ENCODE data around the gene TMEM184B. TPM values are rescaled to one million over a fixed set of nuclear protein-coding genes. Genes with fewer than 3 reads are reported as not detected.

The TMEM184B gene
- total RNA-seq, 1 donor from 2014 or later: 42.6 TPM

DNA sequence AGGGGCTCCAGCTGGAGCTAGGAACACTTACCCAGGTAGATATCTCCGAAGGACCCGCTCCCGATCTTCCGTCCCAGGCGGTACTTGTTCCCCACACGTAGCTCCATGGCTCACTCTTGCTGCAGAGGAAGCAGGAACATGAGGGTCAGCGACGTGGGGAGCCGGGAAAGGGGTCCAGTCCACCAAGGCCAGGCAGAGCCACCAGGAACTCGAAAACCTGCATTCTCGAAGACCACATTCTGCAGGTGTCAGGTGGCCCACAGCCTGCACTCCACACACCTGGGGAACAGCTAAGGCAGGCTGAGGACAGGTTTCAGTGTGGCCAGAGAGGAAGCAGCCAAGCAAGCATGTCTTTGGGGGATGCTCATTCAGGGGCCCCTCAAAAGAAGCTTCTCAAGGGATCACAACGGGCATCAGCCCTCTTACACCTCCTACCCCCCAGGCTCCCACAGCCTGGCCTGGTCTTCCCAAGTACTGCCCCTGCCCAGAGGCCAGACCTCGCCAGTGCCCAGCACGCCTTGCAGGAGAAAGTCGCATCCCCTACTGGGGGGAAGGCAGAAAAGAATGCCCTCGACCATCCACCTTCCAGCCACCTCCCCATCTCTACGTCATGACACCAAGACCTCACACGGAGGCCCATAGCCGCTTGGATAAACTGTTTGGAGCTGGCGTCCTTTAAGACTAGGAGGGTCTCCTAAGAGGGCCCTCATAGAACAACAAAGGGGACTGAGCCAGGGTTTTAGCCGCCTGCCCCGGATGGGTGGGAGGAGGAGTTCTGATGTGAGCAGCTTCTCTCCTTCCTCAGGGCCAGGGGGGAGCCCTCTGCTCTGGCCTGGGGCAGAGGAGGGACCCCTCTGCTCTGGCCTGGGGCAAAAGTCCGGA, 41.5 kb upstream of the TMEM184B start:
- no peak for DNase-seq (ENCODE audit: low read depth)
- H3K36me3 ChIP-seq (ENCODE audit: control insufficient read depth, insufficient read depth, low read length): peaks cover 6% of the 10 kb centered on the region
- no peaks in the 10 kb centered on the region for H3K27me3 ChIP-seq (ENCODE audit: control insufficient read depth, insufficient read depth, low read length)
- TF ChIP-seq, protein P1, sequence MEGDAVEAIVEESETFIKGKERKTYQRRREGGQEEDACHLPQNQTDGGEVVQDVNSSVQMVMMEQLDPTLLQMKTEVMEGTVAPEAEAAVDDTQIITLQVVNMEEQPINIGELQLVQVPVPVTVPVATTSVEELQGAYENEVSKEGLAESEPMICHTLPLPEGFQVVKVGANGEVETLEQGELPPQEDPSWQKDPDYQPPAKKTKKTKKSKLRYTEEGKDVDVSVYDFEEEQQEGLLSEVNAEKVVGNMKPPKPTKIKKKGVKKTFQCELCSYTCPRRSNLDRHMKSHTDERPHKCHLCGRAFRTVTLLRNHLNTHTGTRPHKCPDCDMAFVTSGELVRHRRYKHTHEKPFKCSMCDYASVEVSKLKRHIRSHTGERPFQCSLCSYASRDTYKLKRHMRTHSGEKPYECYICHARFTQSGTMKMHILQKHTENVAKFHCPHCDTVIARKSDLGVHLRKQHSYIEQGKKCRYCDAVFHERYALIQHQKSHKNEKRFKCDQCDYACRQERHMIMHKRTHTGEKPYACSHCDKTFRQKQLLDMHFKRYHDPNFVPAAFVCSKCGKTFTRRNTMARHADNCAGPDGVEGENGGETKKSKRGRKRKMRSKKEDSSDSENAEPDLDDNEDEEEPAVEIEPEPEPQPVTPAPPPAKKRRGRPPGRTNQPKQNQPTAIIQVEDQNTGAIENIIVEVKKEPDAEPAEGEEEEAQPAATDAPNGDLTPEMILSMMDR (IDR thresholded peaks at IDR 0.05; ENCODE audit: insufficient read depth, low read length, poor library complexity, severe bottlenecking): no peak
- peak overlapping the region; percentile 84 for H3K4me3 ChIP-seq (ENCODE audit: low read depth, low read length)

DNA sequence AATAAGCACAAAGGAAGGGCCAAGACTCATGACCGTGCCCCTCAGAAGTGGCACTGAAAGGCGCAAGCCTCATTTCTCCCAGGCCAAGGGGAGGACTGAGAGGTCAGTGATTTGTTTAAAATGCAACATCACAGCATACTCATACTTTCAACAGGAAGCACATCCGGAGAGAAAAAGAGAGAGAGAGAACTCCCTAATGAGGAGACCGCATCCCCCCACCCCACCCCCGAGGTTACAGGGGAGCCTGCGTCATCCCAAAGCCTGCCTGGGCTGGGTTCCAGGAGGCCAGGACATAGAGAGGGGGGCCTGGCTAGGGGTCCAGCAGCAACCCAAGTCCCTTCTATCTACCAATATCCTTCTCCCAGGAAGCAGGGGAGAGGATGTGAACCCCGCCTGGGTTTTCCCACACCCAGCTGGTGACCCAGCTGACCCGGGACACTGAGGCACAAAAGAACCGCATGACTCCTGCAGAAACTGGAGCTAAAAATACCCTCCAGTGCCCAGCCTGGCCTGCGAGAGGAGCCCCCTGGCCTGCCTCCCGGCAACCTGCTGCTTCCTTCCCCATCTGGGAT, 40.7 kb upstream of the TMEM184B start:
- TF ChIP-seq, protein P1 (IDR thresholded peaks at IDR 0.05; ENCODE audit: insufficient read depth, low read length, poor library complexity, severe bottlenecking): no peak
- no peak overlapping the region for H3K4me3 ChIP-seq (ENCODE audit: low read depth, low read length)
- peaks cover 8% of the 10 kb centered on the region for H3K36me3 ChIP-seq (ENCODE audit: control insufficient read depth, insufficient read depth, low read length)

DNA sequence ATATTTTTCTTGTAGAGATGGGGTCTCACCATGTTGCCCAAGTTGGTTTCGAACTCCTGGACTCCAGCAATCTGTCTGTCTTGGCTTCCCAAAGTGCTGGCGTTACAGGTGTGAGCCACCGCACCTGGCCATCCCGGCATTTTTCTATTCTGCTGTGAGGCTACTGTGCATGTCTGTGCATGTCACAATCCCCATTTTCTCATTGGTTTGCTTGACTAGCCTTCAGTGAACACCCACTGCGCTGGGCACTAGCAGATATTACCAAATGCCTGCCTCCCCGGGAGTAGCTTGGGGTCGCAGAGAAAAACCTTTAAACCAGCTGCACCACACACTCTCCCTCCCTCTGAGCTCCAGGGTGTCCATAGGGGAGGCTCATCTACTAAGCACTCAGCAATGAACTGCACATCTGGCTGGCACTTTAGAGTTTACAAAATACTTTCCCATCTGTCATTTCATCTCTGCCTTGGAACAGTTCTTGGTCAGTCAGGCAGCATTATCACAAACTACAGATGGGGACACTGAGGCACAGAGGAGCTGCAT, 39.5 kb upstream of the TMEM184B start:
- peaks cover 8% of the 10 kb centered on the region for H3K36me3 ChIP-seq (ENCODE audit: control insufficient read depth, insufficient read depth, low read length)
- no peak for DNase-seq (ENCODE audit: low read depth)
- H3K27me3 ChIP-seq (ENCODE audit: control insufficient read depth, insufficient read depth, low read length): no peaks in the 10 kb centered on the region
- no peak overlapping the region for H3K4me3 ChIP-seq (ENCODE audit: low read depth, low read length)
- TF ChIP-seq, protein P1 (IDR thresholded peaks at IDR 0.05; ENCODE audit: insufficient read depth, low read length, poor library complexity, severe bottlenecking): no peak

More for the DNA sequence above, 40.7 kb upstream of the TMEM184B start:
- no peak for DNase-seq (ENCODE audit: low read depth)
- H3K27me3 ChIP-seq (ENCODE audit: control insufficient read depth, insufficient read depth, low read length): no peaks in the 10 kb centered on the region

DNA sequence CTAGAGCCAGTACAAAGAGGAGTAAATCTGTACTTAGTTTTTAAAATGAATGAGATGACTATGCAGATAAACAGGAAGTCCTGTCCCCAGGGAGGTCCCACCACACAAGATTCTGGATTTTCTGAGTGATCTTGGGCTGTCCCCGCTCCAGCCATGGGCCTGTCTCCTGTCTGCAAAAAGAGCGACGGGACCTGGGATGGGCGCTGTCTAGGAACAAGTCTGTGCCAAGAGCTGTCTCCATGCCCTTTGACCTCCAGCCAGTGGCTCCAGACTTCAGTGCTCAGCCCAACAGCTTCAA, 38.5 kb upstream of the TMEM184B start:
- Histone ChIP-seq H3K27me3 (ENCODE audit: control insufficient read depth, insufficient read depth, low read length) (no peaks in the 10 kb centered on the region), H3K4me3 (ENCODE audit: low read depth, low read length) (no peak overlapping the region), H3K36me3 (ENCODE audit: control insufficient read depth, insufficient read depth, low read length) (peaks cover 8% of the 10 kb centered on the region)
- TF ChIP-seq, protein P1 (IDR thresholded peaks at IDR 0.05; ENCODE audit: insufficient read depth, low read length, poor library complexity, severe bottlenecking): no peak
- no peak for DNase-seq (ENCODE audit: low read depth)

DNA sequence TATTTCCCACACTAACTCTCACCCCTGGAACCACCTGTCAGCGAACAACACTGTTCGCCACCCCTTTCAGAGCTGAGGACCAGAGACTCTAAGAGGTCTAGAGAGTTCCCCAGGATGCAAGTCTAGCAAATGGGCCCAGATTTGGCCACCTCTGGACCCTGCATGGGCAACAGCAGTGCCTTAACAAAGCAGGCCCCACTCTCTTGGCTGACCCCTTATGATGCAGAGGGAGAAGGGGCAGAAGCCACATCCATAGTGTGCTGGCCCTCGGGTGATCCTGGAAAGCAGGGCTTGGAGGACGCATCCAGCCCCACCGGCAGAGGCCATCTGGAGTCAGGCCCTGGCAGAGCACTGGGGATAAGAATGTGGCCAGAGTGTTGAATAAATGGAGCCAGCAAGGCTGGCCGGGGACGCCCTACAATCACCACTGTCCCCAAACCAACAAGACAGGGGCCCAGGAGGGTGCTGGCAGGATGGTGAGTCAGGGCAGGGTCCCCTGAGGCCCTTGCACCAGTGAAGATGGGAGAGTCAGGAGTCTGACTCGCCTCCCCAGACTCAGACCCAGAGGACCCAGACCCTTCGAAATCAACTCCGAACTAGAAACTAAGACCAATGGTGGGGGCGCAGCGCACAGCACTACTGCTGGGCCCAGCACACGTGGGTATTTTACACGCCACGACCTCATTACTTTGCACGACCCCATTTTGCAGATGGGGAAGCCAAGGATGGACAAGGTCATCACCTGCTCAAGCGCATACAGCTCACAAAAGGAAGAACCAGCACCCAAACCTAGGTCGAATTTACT, 37.9 kb upstream of the TMEM184B start:
- Histone ChIP-seq H3K27me3 (ENCODE audit: control insufficient read depth, insufficient read depth, low read length) (no peaks in the 10 kb centered on the region), H3K4me3 (ENCODE audit: low read depth, low read length) (no peak overlapping the region), H3K36me3 (ENCODE audit: control insufficient read depth, insufficient read depth, low read length) (peaks cover 8% of the 10 kb centered on the region)
- DNase-seq (ENCODE audit: low read depth): no peak
- TF ChIP-seq, protein P1 (IDR thresholded peaks at IDR 0.05; ENCODE audit: insufficient read depth, low read length, poor library complexity, severe bottlenecking): no peak
